ENCODE data around the gene CEP250.
"Not testable (repeated sequence)": the region's sequence is repeated elsewhere in the genome, so short reads cannot be mapped to it uniquely, and the experiment has no call there.

Gene CEP250

DNA sequence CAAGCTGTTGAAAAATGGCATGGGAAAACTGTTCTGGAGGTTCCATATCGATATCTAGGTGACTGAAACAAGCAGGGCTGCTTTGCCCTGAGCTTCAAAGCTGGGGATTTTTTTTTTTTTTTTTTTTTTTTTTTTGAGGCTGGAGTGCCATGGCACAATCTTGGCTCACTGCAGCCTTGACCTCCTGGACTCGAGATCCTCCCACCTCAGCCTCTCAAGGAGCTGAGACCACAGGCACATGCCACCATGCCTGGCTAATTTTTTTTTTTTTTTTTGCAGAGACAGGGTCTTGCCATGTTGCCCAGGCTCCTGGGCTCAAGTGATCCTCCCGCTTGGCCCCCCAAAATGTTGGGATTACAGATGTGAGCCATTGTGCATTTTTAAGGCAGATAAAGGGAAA, 97.5 kb downstream of the CEP250 start:
- H3K9me2 ChIP-seq (replicated peaks; ENCODE audit: control insufficient read depth, low read length), result no peaks in the 10 kb centered on the region
- no peaks in the 10 kb centered on the region for H3K27me3 ChIP-seq (ENCODE audit: control insufficient read depth, low read length)
- no peaks in the 10 kb centered on the region for H3K4me1 ChIP-seq (ENCODE audit: control insufficient read depth, low read length)
- no peaks in the 10 kb centered on the region for H4K20me1 ChIP-seq (ENCODE audit: control insufficient read depth, insufficient read depth, low read depth, low read length)
- H3F3A ChIP-seq (ENCODE audit: control insufficient read depth, insufficient read depth), result no peaks in the 10 kb centered on the region
- no peak overlapping the region for H3K4me2 ChIP-seq (ENCODE audit: low read length)
- no peak overlapping the region for H3K27ac ChIP-seq (ENCODE audit: low read depth, low read length)
- no peaks in the 10 kb centered on the region for H3K79me2 ChIP-seq (ENCODE audit: control insufficient read depth, low read length)
- no peak overlapping the region for H3K4me3 ChIP-seq (ENCODE audit: low read length)
- no peaks in the 10 kb centered on the region for H3K9me3 ChIP-seq (ENCODE audit: control insufficient read depth, insufficient read depth, low read length)
- H3K36me3 ChIP-seq (ENCODE audit: control insufficient read depth, low read length), result peaks cover 48% of the 10 kb centered on the region
- TF ChIP-seq EZH2phosphoT487 (IDR thresholded peaks at IDR 0.05; ENCODE audit: borderline replicate concordance, low read length), result no peak
- TF ChIP-seq, protein P1, sequence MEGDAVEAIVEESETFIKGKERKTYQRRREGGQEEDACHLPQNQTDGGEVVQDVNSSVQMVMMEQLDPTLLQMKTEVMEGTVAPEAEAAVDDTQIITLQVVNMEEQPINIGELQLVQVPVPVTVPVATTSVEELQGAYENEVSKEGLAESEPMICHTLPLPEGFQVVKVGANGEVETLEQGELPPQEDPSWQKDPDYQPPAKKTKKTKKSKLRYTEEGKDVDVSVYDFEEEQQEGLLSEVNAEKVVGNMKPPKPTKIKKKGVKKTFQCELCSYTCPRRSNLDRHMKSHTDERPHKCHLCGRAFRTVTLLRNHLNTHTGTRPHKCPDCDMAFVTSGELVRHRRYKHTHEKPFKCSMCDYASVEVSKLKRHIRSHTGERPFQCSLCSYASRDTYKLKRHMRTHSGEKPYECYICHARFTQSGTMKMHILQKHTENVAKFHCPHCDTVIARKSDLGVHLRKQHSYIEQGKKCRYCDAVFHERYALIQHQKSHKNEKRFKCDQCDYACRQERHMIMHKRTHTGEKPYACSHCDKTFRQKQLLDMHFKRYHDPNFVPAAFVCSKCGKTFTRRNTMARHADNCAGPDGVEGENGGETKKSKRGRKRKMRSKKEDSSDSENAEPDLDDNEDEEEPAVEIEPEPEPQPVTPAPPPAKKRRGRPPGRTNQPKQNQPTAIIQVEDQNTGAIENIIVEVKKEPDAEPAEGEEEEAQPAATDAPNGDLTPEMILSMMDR (IDR thresholded peaks at IDR 0.05; ENCODE audit: low read depth, low read length, poor library complexity, severe bottlenecking), result no peak

DNA sequence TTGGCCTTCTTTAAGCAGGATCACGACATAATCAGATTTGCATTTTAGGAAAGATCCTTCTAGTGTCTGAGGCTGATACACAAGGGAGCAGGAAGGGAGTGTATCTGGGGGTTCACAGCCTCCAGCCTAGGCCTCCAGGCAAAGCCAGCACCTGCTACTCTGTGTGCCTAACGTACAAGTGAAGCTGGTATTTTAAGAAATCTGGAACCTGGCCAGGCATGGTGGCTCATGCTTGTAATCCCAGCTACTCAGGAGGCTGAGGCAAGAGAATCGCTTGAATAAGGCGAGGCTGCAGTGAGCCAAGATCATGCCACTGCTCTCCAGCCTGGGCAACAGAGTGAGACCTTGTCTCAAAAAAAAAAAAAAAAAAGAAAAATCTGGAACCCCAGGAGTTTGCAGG, 100.1 kb downstream of the CEP250 start:
- H3K9me3 ChIP-seq (ENCODE audit: control insufficient read depth, insufficient read depth, low read length); H3K4me3 ChIP-seq (ENCODE audit: low read length); H3K4me1 ChIP-seq (ENCODE audit: control insufficient read depth, low read length); H3K27me3 ChIP-seq (ENCODE audit: control insufficient read depth, low read length); H3K27ac ChIP-seq (ENCODE audit: low read depth, low read length); H3K9me2 ChIP-seq (replicated peaks; ENCODE audit: control insufficient read depth, low read length); H3F3A ChIP-seq (ENCODE audit: control insufficient read depth, insufficient read depth); H3K79me2 ChIP-seq (ENCODE audit: control insufficient read depth, low read length); H3K4me2 ChIP-seq (ENCODE audit: low read length); H4K20me1 ChIP-seq (ENCODE audit: control insufficient read depth, insufficient read depth, low read depth, low read length): not testable (repeated sequence)
- peaks cover 36% of the 10 kb centered on the region for H3K36me3 ChIP-seq (ENCODE audit: control insufficient read depth, low read length)

DNA sequence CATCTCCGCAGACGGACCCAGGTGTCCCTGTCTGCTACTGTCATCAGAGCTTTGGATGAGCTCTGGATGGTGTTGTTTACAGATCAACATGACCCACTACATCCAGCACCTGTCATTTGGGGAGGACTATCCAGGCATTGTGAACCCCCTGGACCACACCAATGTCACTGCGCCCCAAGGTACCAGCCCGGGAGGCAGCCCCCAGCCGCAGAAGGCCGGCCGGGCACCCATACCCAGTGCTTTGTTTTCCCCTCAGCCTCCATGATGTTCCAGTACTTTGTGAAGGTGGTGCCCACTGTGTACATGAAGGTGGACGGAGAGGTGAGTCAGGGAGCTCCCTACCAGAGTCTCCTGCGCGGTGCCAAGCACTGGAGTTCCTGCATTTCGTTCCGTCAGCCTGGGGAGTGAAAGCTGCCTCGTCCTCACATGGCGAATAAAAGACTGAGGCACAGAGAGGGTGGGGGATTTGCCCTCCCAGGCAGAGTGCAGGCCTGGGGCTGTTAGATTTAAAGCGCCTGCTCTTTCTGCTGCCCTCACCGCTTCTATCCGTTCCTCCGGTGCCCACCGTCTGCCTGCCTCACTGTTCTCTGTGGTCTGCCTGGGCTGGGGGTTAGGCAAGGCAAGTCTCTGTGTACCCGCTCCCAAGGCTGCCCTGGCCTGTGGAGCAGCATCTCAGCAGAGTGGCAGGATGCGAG, 100.7 kb downstream of the CEP250 start:
- Histone ChIP-seq H3K27me3 (ENCODE audit: control insufficient read depth, low read length) (no peaks in the 10 kb centered on the region), H3K36me3 (ENCODE audit: control insufficient read depth, low read length) (peaks cover 34% of the 10 kb centered on the region), H4K20me1 (ENCODE audit: control insufficient read depth, insufficient read depth, low read depth, low read length) (no peaks in the 10 kb centered on the region), H3K4me1 (ENCODE audit: control insufficient read depth, low read length) (no peaks in the 10 kb centered on the region), H3K4me3 (ENCODE audit: low read length) (no peak overlapping the region), H3K27ac (ENCODE audit: low read depth, low read length) (no peak overlapping the region), H3K9me3 (ENCODE audit: control insufficient read depth, insufficient read depth, low read length) (no peaks in the 10 kb centered on the region), H3K9me2 (replicated peaks; ENCODE audit: control insufficient read depth, low read length) (no peaks in the 10 kb centered on the region), H3F3A (ENCODE audit: control insufficient read depth, insufficient read depth) (no peaks in the 10 kb centered on the region), H3K4me2 (ENCODE audit: low read length) (no peak overlapping the region), H3K79me2 (ENCODE audit: control insufficient read depth, low read length) (no peaks in the 10 kb centered on the region)
- no peak for TF ChIP-seq EZH2phosphoT487 (IDR thresholded peaks at IDR 0.05; ENCODE audit: borderline replicate concordance, low read length)
- TF ChIP-seq, protein P1 (IDR thresholded peaks at IDR 0.05; ENCODE audit: low read depth, low read length, poor library complexity, severe bottlenecking), result no peak

DNA sequence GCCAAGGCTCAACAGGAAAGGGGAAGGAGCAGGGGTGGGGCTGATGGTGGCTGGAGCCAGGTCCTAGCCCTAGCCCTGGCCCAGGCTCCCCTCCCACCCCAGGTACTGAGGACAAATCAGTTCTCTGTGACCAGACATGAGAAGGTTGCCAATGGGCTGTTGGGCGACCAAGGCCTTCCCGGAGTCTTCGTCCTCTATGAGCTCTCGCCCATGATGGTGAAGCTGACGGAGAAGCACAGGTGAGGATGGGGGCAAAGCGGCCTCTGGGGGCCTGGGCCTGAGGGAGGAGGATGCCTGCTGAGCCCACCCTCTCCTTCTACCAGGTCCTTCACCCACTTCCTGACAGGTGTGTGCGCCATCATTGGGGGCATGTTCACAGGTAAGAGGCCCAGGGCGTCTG, 101.5 kb downstream of the CEP250 start:
- Histone ChIP-seq H3K4me2 (ENCODE audit: low read length) (no peak overlapping the region), H3K27ac (ENCODE audit: low read depth, low read length) (no peak overlapping the region)

More for the DNA sequence above, 101.5 kb downstream of the CEP250 start:
- no peaks in the 10 kb centered on the region for H3K27me3 ChIP-seq (ENCODE audit: control insufficient read depth, low read length)
- no peaks in the 10 kb centered on the region for H3K9me3 ChIP-seq (ENCODE audit: control insufficient read depth, insufficient read depth, low read length)
- H3K36me3 ChIP-seq (ENCODE audit: control insufficient read depth, low read length), result peaks cover 27% of the 10 kb centered on the region
- no peaks in the 10 kb centered on the region for H3K9me2 ChIP-seq (replicated peaks; ENCODE audit: control insufficient read depth, low read length)
- TF ChIP-seq, protein P1 (IDR thresholded peaks at IDR 0.05; ENCODE audit: low read depth, low read length, poor library complexity, severe bottlenecking), result no peak
- no peak for TF ChIP-seq EZH2phosphoT487 (IDR thresholded peaks at IDR 0.05; ENCODE audit: borderline replicate concordance, low read length)
- H3K79me2 ChIP-seq (ENCODE audit: control insufficient read depth, low read length), result no peaks in the 10 kb centered on the region
- no peaks in the 10 kb centered on the region for H3F3A ChIP-seq (ENCODE audit: control insufficient read depth, insufficient read depth)
- H3K4me1 ChIP-seq (ENCODE audit: control insufficient read depth, low read length), result peaks cover 7% of the 10 kb centered on the region; the same call in 1 of the 2 replicates
- no peak overlapping the region for H3K4me3 ChIP-seq (ENCODE audit: low read length)
- H4K20me1 ChIP-seq (ENCODE audit: control insufficient read depth, insufficient read depth, low read depth, low read length), result no peaks in the 10 kb centered on the region

All from DOHH2 (cell line).